ENCODE data around the gene GOLGA3. TPM values are rescaled to one million over a fixed set of nuclear protein-coding genes. Genes with fewer than 3 reads are reported as not detected.

Gene GOLGA3
- total RNA-seq, 1 donor from 2014 or later, result 47.5 TPM

DNA sequence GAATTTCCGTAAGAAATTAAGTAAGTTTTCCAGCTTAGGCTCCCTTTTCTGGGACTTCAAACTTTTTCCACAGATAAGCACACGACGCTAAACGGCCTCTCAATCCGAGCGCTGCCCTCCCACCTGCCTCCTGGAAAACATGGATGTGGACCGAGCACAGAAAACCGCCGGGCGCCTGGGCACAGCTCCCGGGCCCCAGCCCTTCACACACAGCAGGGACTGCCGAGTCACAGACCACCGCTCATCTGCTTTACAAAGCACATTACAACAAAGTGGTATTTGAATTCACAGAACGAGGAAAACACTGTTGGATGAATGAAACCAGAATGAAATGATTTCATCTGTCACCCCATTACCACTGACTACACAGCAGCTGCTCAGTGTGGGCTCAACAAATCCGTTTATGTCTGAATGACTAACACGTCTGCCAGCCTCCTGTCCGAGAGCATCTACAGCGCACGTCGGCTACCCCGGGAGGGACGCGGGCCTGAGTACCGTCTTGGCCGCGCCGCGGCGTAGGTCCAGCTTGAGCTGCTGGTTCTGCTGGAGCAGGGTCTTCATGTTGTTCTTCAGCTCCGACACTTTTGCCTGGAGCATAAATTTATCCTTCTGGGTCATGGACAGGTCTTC, 53.9 kb downstream of the GOLGA3 start:
- Mint-ChIP-seq H3K4me1 (ENCODE audit: low read depth) (no peaks in the 10 kb centered on the region), H3K27ac (no peak overlapping the region), H3K9me3 (ENCODE audit: low read depth) (no peaks in the 10 kb centered on the region), H3K27me3 (no peaks in the 10 kb centered on the region), H3K36me3 (ENCODE audit: insufficient read depth) (peaks cover 17% of the 10 kb centered on the region), H3K4me3 (ENCODE audit: low read depth) (no peak overlapping the region)
- TF ChIP-seq, protein P1, sequence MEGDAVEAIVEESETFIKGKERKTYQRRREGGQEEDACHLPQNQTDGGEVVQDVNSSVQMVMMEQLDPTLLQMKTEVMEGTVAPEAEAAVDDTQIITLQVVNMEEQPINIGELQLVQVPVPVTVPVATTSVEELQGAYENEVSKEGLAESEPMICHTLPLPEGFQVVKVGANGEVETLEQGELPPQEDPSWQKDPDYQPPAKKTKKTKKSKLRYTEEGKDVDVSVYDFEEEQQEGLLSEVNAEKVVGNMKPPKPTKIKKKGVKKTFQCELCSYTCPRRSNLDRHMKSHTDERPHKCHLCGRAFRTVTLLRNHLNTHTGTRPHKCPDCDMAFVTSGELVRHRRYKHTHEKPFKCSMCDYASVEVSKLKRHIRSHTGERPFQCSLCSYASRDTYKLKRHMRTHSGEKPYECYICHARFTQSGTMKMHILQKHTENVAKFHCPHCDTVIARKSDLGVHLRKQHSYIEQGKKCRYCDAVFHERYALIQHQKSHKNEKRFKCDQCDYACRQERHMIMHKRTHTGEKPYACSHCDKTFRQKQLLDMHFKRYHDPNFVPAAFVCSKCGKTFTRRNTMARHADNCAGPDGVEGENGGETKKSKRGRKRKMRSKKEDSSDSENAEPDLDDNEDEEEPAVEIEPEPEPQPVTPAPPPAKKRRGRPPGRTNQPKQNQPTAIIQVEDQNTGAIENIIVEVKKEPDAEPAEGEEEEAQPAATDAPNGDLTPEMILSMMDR (IDR thresholded peaks at IDR 0.05; ENCODE audit: unreplicated experiment), result no peak
- no peak for DNase-seq (ENCODE audit: low spot score, unreplicated experiment)

DNA sequence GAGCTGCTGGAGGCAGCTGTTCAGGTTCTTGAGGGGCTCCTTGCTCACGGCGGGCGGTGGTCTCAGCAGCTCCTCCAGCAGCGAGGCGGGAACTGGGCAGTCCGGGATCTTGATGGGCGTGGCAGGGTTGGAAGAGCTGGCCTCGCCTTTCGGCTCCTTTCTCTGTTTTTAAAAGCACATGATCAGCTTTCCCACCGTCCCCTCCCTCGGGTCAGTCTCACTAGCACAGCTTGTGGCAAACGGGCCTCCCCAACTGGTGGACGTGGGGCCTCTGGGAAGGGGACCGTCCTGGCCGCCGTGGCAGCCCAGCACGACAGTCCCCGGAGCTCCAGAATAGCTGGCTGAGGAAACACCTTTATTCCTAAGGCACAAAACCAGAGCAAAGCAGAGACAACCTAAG, 54.5 kb downstream of the GOLGA3 start:
- no peaks in the 10 kb centered on the region for H3K9me3 Mint-ChIP-seq (ENCODE audit: low read depth)
- no peak for DNase-seq (ENCODE audit: low spot score, unreplicated experiment)
- peaks cover 14% of the 10 kb centered on the region for H3K36me3 Mint-ChIP-seq (ENCODE audit: insufficient read depth)
- no peak overlapping the region for H3K4me3 Mint-ChIP-seq (ENCODE audit: low read depth)
- no peaks in the 10 kb centered on the region for H3K27me3 Mint-ChIP-seq
- TF ChIP-seq, protein P1 (IDR thresholded peaks at IDR 0.05; ENCODE audit: unreplicated experiment), result no peak
- no peaks in the 10 kb centered on the region for H3K4me1 Mint-ChIP-seq (ENCODE audit: low read depth)
- H3K27ac Mint-ChIP-seq, result no peak overlapping the region

DNA sequence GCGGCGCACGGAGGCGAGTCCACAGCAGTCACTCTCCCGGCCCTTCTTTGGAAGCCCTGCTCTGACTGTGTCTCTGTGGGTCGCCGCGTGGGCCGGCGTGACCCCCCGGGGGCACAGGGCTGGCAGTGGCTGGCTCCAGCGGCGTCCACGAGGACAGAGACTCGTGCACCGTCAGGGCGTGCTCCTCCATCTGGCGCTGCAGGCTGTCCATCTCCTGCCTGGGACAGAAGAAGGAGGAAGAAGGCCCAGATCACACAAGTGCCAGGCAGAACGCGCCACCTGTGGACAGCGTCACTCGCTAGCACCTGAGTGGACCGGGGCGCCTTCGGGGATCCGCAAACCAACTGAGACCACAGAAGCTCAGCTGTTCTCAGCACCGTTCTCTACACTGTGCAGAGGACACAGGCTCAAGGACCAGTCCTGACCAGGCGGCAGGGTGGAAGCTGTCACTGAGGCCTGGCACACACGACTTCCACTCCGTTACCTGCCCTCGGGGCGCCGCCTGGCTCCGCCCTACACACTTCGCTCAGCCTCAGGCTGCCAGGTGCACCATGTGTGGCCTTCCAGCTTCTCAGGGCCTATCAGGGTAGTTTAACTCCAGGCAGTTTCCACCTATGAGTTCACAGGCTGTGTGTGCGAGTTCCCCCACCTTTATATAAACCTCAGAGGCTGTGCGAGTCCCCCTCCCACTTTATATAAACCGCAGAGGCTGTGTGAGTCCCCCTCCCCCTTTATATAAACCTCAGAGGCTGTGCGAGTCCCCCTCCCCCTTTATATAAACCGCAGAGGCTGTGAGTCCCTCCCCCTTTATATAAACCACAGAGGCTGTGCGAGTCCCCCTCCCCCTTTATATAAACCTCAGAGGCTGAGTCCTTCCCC, 55.4 kb downstream of the GOLGA3 start:
- Mint-ChIP-seq H3K36me3 (ENCODE audit: insufficient read depth) (peaks cover 15% of the 10 kb centered on the region), H3K9me3 (ENCODE audit: low read depth) (no peaks in the 10 kb centered on the region), H3K27ac (no peak overlapping the region), H3K4me3 (ENCODE audit: low read depth) (no peak overlapping the region), H3K27me3 (no peaks in the 10 kb centered on the region), H3K4me1 (ENCODE audit: low read depth) (peaks cover 2% of the 10 kb centered on the region)
- DNase-seq (ENCODE audit: low spot score, unreplicated experiment), result no peak
- TF ChIP-seq, protein P1 (IDR thresholded peaks at IDR 0.05; ENCODE audit: unreplicated experiment), result no peak

DNA sequence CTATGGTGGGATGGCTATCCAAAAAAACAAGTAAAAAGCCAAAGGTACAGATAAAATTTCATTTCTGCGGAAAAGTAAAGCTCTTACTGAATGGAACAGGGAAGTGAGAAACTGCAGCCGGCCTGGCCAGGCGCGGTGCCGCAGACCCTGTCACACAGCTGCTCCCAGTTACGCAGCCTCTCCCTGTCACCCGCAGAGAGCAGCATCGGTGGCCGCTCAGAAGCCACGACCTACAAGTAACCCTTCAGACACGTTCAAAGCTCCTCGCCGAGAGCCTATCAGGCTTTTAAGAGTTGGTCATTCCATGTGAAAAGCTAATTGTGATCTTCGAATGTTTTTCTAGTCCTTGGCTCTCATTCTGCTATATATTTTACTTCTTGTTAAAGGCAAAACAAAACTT, 56.1 kb downstream of the GOLGA3 start:
- Mint-ChIP-seq H3K27me3 (no peaks in the 10 kb centered on the region), H3K27ac (no peak overlapping the region), H3K36me3 (ENCODE audit: insufficient read depth) (peaks cover 15% of the 10 kb centered on the region), H3K4me3 (ENCODE audit: low read depth) (no peak overlapping the region), H3K4me1 (ENCODE audit: low read depth) (peaks cover 2% of the 10 kb centered on the region), H3K9me3 (ENCODE audit: low read depth) (no peaks in the 10 kb centered on the region)
- no peak for DNase-seq (ENCODE audit: low spot score, unreplicated experiment)
- TF ChIP-seq, protein P1 (IDR thresholded peaks at IDR 0.05; ENCODE audit: unreplicated experiment), result no peak

DNA sequence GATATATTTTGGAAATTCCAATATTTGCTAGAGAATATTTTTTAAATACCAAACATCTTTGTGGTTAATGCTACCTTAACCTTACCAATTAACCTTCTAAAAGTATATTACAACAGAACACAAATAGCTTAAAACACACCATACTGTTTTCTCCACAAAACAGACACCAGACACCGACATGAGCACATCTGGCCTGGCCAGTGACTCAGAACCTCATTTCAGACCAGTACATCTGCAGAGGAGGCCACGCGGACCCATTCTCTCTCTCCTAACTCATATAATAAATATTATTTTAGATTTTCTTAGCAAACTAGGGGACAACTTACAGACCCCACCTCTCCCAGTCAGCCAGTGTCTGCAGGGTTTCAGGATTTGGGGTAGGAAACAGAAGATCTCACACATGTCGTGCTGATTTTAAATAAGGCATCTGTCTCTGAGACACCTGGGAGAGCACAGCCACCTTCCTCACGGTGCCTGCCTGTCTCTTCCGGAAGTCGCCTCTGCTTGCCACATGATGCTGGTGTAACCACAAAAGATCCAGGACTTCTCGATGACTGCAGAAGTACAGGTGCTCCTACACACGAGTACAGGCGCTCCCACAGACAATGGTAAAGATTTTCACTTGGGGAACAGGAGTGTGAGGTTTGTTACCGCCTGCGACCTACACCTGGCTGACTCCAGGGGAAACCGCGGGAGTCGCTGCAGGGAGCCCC, 57.4 kb downstream of the GOLGA3 start:
- Mint-ChIP-seq H3K27ac (no peak overlapping the region), H3K4me1 (ENCODE audit: low read depth) (peaks cover 2% of the 10 kb centered on the region), H3K9me3 (ENCODE audit: low read depth) (no peaks in the 10 kb centered on the region)

More for the DNA sequence above, 57.4 kb downstream of the GOLGA3 start:
- TF ChIP-seq, protein P1 (IDR thresholded peaks at IDR 0.05; ENCODE audit: unreplicated experiment), result no peak
- no peak overlapping the region for H3K4me3 Mint-ChIP-seq (ENCODE audit: low read depth)
- DNase-seq (ENCODE audit: low spot score, unreplicated experiment), result no peak
- peaks cover 13% of the 10 kb centered on the region for H3K36me3 Mint-ChIP-seq (ENCODE audit: insufficient read depth)
- H3K27me3 Mint-ChIP-seq, result no peaks in the 10 kb centered on the region
